Common myeloid progenitor, CD34-positive (primary cell): ENCODE measurements around the gene PTPN13.

Experiments
- CTCF ChIA-PET: fragments of 350-600 bp; sonication (Branson Sonifier 250); formaldehyde crosslinking; loops from one replicate; lab custom pipeline; 2021; ENCODE audit warnings: antibody characterized with exemption; lab: Charles Lee
- POLR2A ChIA-PET: fragments of 350-600 bp; sonication (Branson Sonifier 250); formaldehyde crosslinking; loops from one replicate; lab custom pipeline; 2021; ENCODE audit warnings: antibody characterized with exemption; lab: Charles Lee
- DNase-seq, 3 donors: peaks; one replicate each; pipeline versions ENCODE4 v3.0.0 to v3.0.0-alpha.2; 2013
- H3K27ac ChIP-seq, 2 experiments: 1 replicate in 1 of 2; 2 replicates in 1 of 2; pipeline ENCODE4 v1.7.0; 2013; ENCODE audit warnings: inconsistent platforms in 2 of 2, low read length in 2 of 2, mild to moderate bottlenecking in 2 of 2, low read depth in 1 of 2, moderate library complexity in 1 of 2; ENCODE audit not compliant: severe bottlenecking in 2 of 2, insufficient read depth in 1 of 2, poor library complexity in 1 of 2
- H3K27me3 ChIP-seq, 5 experiments: replicated peaks in 2 of 5; 1 replicate in 3 of 5; 2 replicates in 2 of 5; pipeline versions ENCODE4 v1.6.1 to v1.7.0; 2013; ENCODE audit warnings: low read length in 4 of 5, mild to moderate bottlenecking in 2 of 5, moderate library complexity in 2 of 5, inconsistent platforms in 1 of 5; ENCODE audit not compliant: insufficient read depth in 5 of 5, control insufficient read depth in 4 of 5
- H3K36me3 ChIP-seq, 4 experiments: 1 replicate in 2 of 4; 2 replicates in 2 of 4; pipeline versions ENCODE4 v1.6.1 to v1.7.0; 2013; ENCODE audit warnings: low read length in 3 of 4, control low read depth in 1 of 4, mild to moderate bottlenecking in 1 of 4; ENCODE audit not compliant: control insufficient read depth in 4 of 4, insufficient read depth in 4 of 4
- H3K4me1 ChIP-seq, 4 experiments: 1 replicate in 3 of 4; 2 replicates in 1 of 4; pipeline versions ENCODE4 v1.6.1 to v1.7.1; 2013; ENCODE audit warnings: low read length in 3 of 4, mild to moderate bottlenecking in 3 of 4, control low read depth in 1 of 4, inconsistent platforms in 1 of 4, moderate library complexity in 1 of 4; ENCODE audit not compliant: control insufficient read depth in 4 of 4, insufficient read depth in 4 of 4; ENCODE audit errors: control extremely low read depth in 1 of 4
- H3K4me3 ChIP-seq, 7 experiments: 1 replicate in 4 of 7; 2 replicates in 3 of 7; pipeline versions ENCODE4 v1.5.1 to v1.7.0; 2013; ENCODE audit warnings: mild to moderate bottlenecking in 7 of 7, low read length in 6 of 7, moderate library complexity in 6 of 7, inconsistent platforms in 2 of 7, low read depth in 2 of 7, control low read depth in 1 of 7; ENCODE audit not compliant: insufficient read depth in 4 of 7, control insufficient read depth in 1 of 7; ENCODE audit errors: extremely low read depth in 1 of 7
- H3K9me3 ChIP-seq, 5 experiments: 1 replicate in 4 of 5; 2 replicates in 1 of 5; pipeline versions ENCODE4 v1.6.1 to v1.7.1; 2013; ENCODE audit warnings: low read length in 4 of 5, mild to moderate bottlenecking in 2 of 5, inconsistent platforms in 1 of 5, low read depth in 1 of 5, moderate library complexity in 1 of 5; ENCODE audit not compliant: control insufficient read depth in 4 of 5, insufficient read depth in 2 of 5; ENCODE audit errors: control extremely low read depth in 1 of 5
- WGBS: methylation state at CpG from one replicate; pipeline ENCODE4 v1.1.5; 2013; ENCODE audit not compliant: insufficient coverage; 5-methylcytosine and 5-hydroxymethylcytosine counted together

The PTPN13 gene

DNA sequence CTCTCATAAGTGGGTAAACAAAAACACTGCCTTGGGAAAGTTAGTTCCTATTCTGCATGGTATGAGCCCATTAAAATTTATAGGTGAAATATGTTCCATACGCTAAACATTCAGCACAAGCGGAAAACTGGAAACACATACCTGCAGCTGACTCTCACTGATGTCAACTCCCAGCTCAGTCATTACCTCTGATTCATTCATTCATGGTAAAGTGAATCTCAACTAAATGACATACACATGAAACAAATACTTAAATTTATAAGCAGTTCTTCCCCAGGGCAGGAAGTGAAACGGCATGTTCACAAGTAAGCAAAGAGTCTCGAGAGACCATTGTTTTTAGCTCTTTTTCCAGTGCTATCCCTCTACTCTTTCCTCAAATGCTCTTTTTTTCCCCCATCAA, 253.5 kb downstream of the PTPN13 start:
- Histone ChIP-seq H3K4me3 (no peak overlapping the region), H3K27ac (no peak overlapping the region), H3K36me3 (no peaks in the 10 kb centered on the region), H3K9me3 (no peaks in the 10 kb centered on the region), H3K27me3 (no peaks in the 10 kb centered on the region), H3K4me1 (no peaks in the 10 kb centered on the region)
- WGBS = 86% methylated on average over 4 of the region's 4 CpGs
- POLR2A ChIA-PET = no interaction called here
- DNase-seq = no peak
- CTCF ChIA-PET = interaction anchor here (1.3 kb wide), 1 partner anchor 18 kb away, joined by 3 read pairs; no protein-coding TSS in a partner anchor

DNA sequence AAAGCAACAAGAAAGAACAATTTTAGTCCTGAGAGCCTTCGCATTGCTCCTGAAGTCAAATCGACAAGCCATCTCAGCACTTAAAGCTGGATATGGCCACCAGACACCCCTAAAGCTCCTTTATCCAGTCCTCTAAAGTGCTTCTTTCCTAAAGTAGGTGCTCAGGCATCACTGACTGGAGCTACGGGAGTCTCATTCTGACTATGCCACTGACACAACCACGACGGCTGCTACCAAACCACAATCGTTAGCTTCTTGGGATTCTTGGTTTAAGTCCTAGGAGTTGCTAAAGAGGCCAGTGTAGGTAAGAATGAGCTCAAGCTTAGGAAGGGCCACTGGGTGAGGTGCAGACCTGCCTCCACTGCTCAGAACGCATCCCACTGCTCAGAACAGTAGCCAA, 254.0 kb downstream of the PTPN13 start:
- Histone ChIP-seq H3K9me3 (no peaks in the 10 kb centered on the region), H3K27ac (no peak overlapping the region), H3K36me3 (no peaks in the 10 kb centered on the region), H3K27me3 (no peaks in the 10 kb centered on the region), H3K4me3 (no peak overlapping the region), H3K4me1 (no peaks in the 10 kb centered on the region)
- POLR2A ChIA-PET = no interaction called here
- CTCF ChIA-PET = interaction anchor here (1.3 kb wide), 1 partner anchor 18 kb away, joined by 3 read pairs; no protein-coding TSS in a partner anchor
- DNase-seq = no peak
- 97% methylated on average over 2 of the region's 7 CpGs for WGBS

- H3K27ac ChIP-seq = no peak within 1 kb of the TSS
- no peaks in the 10 kb centered on the region for H3K27me3 ChIP-seq
- H3K4me1 ChIP-seq = no peaks in the 10 kb centered on the region
- no peak for DNase-seq
- H3K4me3 ChIP-seq = no peak within 1 kb of the TSS
- 98% methylated on average over 11 of the region's 11 CpGs for WGBS
- ChIA-PET POLR2A (interaction anchor here (0.8 kb wide), 1 partner anchor 10 kb away, joined by 3 read pairs; no protein-coding TSS in a partner anchor), CTCF (interaction anchor here (1.3 kb wide), 1 partner anchor 19 kb away, joined by 3 read pairs; no protein-coding TSS in a partner anchor)
- H3K36me3 ChIP-seq = no peaks in the 10 kb centered on the region
- H3K9me3 ChIP-seq = no peaks in the 10 kb centered on the region
These were observed 254.9 kb downstream of the PTPN13 start, which contains the start of gene SLC10A6 for GRCh38 chr4:86848732-86849619. Gene SLC10A6, minus strand, starts transcription at chr4:86849384. Its CDS starts 269 bp downstream, at chr4:86849115.

DNA sequence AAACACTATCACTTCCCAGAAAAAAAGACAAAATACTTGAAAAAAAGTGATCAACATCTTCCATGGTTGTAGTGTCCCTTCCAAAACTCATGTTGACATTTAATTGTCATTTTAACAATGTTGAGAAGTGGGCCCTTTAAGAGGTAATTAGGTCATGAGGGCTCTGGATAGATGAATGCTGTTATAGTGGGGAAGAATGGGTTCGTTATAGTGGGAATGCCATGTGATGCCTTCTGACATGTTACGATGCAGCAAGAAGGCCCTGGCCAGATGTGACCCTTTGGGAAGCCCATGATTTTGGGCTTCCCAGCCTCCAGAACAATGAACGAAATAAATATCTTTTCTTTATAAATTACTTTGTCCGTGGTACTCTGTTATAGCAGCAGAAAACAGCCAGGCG, 259.1 kb downstream of the PTPN13 start:
- Histone ChIP-seq H3K27me3 (no peaks in the 10 kb centered on the region), H3K4me1 (peaks cover 0 to 5% (median 0%) of the 10 kb centered on the region in 4 experiments), H3K36me3 (no peaks in the 10 kb centered on the region), H3K9me3 (no peaks in the 10 kb centered on the region), H3K27ac (no peak overlapping the region), H3K4me3 (no peak overlapping the region)
- DNase-seq = no peak
- WGBS = 100% methylated on average over 4 of the region's 5 CpGs
- POLR2A ChIA-PET = no interaction called here
- CTCF ChIA-PET = no interaction called here

- POLR2A ChIA-PET = no interaction called here
- Histone ChIP-seq H3K36me3 (no peaks in the 10 kb centered on the region), H3K4me3 (no peak overlapping the region), H3K27me3 (no peaks in the 10 kb centered on the region), H3K27ac (no peak overlapping the region), H3K4me1 (peaks cover 0 to 5% (median 0%) of the 10 kb centered on the region in 4 experiments), H3K9me3 (no peaks in the 10 kb centered on the region)
- CTCF ChIA-PET = no interaction called here
- DNase-seq = no peak
- WGBS = 100% methylated on average over 1 of the region's 2 CpGs
These were observed 261.5 kb downstream of the PTPN13 start for GRCh38 chr4:86855572-86855971.

- H3K4me3 ChIP-seq = no peak overlapping the region
- WGBS = no CpG with 5 or more reads among the region's 1 CpG
- POLR2A ChIA-PET = interaction anchor here (0.7 kb wide), 1 partner anchor 31 kb away, joined by 4 read pairs; no protein-coding TSS in a partner anchor
- H3K9me3 ChIP-seq = no peaks in the 10 kb centered on the region
- CTCF ChIA-PET = no interaction called here
- H3K27me3 ChIP-seq = no peaks in the 10 kb centered on the region
- DNase-seq = no peak
- H3K36me3 ChIP-seq = no peaks in the 10 kb centered on the region
- no peak overlapping the region for H3K27ac ChIP-seq
- H3K4me1 ChIP-seq = peaks cover 0 to 5% (median 0%) of the 10 kb centered on the region in 4 experiments
These were observed 262.8 kb downstream of the PTPN13 start for GRCh38 chr4:86856896-86857295.
